ENCODE measurements around the gene AMT.

- TF ChIP-seq EZH2phosphoT487 (IDR thresholded peaks at IDR 0.05; ENCODE audit: low read depth, severe bottlenecking, unreplicated experiment) (no peak), EZH2 (IDR thresholded peaks at IDR 0.05; ENCODE audit: borderline replicate concordance) (no peak)
- TF ChIP-seq, protein P1, sequence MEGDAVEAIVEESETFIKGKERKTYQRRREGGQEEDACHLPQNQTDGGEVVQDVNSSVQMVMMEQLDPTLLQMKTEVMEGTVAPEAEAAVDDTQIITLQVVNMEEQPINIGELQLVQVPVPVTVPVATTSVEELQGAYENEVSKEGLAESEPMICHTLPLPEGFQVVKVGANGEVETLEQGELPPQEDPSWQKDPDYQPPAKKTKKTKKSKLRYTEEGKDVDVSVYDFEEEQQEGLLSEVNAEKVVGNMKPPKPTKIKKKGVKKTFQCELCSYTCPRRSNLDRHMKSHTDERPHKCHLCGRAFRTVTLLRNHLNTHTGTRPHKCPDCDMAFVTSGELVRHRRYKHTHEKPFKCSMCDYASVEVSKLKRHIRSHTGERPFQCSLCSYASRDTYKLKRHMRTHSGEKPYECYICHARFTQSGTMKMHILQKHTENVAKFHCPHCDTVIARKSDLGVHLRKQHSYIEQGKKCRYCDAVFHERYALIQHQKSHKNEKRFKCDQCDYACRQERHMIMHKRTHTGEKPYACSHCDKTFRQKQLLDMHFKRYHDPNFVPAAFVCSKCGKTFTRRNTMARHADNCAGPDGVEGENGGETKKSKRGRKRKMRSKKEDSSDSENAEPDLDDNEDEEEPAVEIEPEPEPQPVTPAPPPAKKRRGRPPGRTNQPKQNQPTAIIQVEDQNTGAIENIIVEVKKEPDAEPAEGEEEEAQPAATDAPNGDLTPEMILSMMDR (IDR thresholded peaks at IDR 0.05; ENCODE audit: poor library complexity) = no peak
These were observed 8.9 kb downstream of the AMT start for GRCh38 chr3:49413338-49413734.

All from hepatocyte (in vitro differentiated cells).